GM12801 (cell line): ENCODE results near the gene XYLT1.

Experiments used
- TF ChIP-seq, protein P1 (sequence below): IDR thresholded peaks from one replicate; pipeline ENCODE4 v1.5.1; 2011; ENCODE audit warnings: control low read depth; ENCODE audit not compliant: insufficient read length; ENCODE audit errors: extremely low read depth

Gene XYLT1

DNA sequence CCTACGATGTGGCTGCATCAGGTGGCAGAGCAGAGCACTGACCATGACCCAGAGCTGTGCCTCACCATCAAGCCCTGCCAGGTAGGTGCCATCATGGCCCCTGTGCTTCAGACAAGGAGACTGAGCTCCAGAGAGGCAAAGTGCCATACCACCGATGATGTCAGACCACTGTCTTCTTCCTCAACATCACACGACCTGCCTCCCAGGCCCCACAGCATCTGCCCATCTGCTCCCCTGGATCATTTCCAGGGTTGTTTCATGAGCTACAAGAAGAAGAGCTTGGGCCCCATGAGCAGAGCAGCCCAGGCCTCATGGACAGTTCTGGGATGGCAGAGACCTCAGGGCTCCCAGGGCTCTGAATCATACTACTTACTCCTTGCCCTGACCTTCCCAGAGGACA lies 9.9 kb downstream of the XYLT1 start:
- TF ChIP-seq, protein P1, sequence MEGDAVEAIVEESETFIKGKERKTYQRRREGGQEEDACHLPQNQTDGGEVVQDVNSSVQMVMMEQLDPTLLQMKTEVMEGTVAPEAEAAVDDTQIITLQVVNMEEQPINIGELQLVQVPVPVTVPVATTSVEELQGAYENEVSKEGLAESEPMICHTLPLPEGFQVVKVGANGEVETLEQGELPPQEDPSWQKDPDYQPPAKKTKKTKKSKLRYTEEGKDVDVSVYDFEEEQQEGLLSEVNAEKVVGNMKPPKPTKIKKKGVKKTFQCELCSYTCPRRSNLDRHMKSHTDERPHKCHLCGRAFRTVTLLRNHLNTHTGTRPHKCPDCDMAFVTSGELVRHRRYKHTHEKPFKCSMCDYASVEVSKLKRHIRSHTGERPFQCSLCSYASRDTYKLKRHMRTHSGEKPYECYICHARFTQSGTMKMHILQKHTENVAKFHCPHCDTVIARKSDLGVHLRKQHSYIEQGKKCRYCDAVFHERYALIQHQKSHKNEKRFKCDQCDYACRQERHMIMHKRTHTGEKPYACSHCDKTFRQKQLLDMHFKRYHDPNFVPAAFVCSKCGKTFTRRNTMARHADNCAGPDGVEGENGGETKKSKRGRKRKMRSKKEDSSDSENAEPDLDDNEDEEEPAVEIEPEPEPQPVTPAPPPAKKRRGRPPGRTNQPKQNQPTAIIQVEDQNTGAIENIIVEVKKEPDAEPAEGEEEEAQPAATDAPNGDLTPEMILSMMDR: no peak

DNA sequence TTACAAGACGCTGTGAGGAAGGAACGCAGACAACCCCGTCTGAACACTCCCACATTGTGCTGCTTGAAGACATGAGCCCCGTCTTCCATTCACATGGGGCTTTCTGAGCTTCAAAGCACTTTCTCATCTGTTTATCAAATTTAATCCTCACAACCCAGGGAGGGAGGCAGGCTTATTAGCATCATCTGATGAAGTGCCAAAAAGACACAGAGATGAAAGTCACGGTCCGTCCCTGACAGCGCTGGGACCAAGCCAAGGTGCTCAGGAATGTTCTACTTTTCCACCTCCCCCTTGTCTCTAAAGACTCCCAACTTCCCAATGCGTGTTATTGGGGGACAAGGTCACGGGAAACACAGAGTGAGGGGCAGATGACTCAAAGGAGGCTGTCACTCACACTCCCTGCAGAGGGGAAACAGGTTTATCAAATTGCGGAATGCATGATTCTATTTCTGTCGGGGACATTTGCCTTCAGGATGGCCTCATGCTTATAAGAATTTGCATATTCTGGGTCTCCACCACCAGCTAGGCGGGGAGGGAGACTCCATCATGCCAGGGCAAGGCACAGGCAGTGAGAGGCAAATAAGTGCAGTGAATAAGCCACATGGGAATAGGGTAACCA lies 10.7 kb downstream of the XYLT1 start:
- TF ChIP-seq, protein P1: no peak

DNA sequence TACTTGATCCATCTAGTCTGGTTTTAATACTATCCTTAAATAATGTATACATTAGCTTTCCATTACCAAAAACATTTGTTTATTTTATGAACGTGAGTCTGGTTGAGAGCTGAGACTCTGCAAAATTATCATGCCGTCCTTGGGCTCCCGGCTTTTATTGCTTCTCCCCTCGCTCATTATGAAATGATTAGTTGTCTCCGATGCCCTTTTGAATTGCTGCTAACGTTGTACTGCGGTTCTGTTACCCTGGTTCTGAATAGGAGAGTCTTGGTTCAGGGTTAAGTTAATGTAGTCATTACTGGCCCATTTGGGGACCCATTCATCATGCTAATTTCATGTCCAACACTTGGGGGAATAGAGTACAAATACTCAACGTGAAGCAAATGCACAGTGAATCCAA lies 12.8 kb downstream of the XYLT1 start:
- TF ChIP-seq, protein P1: no peak

DNA sequence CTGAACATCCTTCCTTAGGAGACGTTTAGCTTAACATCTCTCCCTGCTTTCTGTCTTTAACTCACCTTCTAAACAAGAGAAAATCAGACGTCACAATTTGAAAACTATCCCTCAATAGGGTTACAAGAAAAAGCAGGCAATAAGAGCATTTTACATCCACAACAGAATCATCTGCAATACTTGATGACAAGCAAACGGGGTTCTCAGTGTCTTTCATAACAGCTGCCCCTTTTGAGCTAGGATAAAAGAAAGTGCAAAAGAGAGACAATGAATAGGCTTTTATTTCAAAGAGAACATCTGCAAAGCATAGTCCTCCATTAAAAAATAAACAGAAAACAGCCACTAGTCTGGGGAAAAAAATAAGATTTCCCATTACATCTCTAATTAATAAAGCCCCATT lies 13.2 kb downstream of the XYLT1 start:
- TF ChIP-seq, protein P1: no peak

DNA sequence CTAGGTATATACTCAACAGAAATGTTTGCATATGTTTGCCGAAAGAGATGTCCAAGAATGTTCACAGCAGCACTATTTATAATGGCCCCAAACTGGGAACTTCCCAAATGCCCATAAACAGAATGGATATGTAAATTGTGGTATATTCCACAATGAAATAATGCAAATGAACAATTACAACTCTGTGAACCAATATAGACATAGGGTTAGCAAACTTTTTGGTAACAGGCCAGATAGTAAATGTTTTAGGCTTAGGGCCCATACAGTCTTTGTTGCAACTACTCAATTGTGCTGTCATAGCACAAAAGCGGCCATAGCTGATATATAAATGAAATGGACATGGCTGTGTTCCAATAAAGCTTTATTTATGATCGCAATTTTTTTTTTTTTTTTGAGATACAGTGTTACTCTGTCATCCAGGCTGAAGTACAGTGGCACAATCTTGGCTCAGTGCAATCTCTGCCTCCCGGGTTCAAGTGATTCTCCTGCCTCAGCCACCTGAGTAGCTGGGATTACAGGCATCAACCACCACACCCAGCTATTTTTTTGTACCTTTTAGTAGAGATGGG lies 16.5 kb downstream of the XYLT1 start:
- TF ChIP-seq, protein P1: no peak

DNA sequence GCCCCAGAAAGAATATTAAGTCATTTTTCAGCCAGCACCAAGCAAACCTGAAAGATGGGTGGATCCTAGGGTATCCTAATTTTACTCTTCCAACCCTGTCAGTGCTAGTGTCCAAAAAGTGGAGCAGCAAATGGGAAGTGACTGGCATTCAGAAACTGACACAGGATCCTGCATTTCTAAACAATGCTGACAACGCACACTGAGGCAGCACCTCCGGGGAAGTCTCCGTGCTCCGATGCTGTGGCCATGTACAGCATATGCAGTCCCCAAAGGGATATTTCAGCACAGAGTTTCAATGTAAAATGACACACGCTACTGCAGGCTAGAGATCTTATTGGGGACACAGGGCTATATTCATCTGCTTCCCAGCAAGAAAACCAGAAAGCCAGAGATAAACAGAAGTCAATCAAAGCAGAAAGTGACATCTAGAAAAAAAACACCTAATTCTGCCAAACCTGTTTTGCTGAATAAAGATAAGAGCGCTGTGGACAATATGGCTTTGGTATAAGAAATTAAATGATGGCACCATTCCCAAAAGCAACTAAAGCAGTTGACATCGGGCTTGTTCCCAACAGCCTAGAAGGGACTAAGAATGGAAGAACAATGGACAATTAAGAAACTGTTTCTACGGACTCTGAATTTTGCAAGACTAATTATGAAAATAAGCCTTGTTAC lies 17.3 kb downstream of the XYLT1 start:
- TF ChIP-seq, protein P1: no peak

DNA sequence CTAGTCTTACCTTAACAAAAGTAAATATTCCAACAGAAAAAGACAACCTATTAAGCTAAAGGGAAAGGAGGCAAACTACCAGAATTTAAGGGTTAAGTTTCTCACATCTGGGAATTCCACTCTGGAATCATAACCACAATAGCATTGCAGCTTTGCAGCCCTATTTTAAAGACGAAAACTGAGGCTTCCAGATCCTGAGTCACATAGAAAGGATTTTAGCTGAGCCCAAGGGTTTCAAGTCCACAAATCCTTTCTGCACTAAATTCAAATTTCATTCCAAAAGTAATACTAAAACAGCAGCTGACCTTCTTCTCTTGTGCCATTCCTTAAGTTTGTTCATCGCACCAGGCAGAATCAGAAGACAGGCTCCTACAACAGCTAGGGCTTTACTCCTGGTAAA lies 17.8 kb downstream of the XYLT1 start:
- TF ChIP-seq, protein P1: no peak
